AG04450 (cell line): ENCODE results near the gene CDC42EP1. TPM values are rescaled to one million over a fixed set of nuclear protein-coding genes. Genes with fewer than 3 reads are reported as not detected.

Experiments
- CTCF ChIA-PET: fragments of 300-600, 350-600 bp; formaldehyde crosslinking; extraction: SDS; loops from one replicate; lab custom pipeline; 2022; ENCODE audit warnings: antibody characterized with exemption, inconsistent platforms; lab: Charles Lee
- POLR2A ChIA-PET: fragments of 350-600 bp; formaldehyde crosslinking; extraction: SDS; loops from one replicate; lab custom pipeline; 2021; ENCODE audit warnings: antibody characterized with exemption, inconsistent platforms; lab: Yijun Ruan, JAX
- DNase-seq: peaks from one replicate; pipeline ENCODE4 v3.0.0-alpha.2; 2011; ENCODE audit warnings: low read depth, low spot score
- H3K27ac ChIP-seq: one replicate; pipeline ENCODE4 v1.5.1; 2012; ENCODE audit warnings: low read depth, low read length, control low read depth
- H3K27me3 ChIP-seq: one replicate; pipeline ENCODE4 v1.6.0; 2012; ENCODE audit warnings: low read length; ENCODE audit not compliant: control insufficient read depth, insufficient read depth
- H3K4me3 ChIP-seq: 2 replicates; pipeline ENCODE4 v1.5.1; 2011; ENCODE audit warnings: mild to moderate bottlenecking, low read depth, low read length, control low read depth
- H3K9me3 ChIP-seq: 2 replicates; pipeline ENCODE4 v1.5.1; 2012; ENCODE audit warnings: low read length; ENCODE audit not compliant: control insufficient read depth, insufficient read depth
- CTCF ChIP-seq: IDR thresholded peaks from 2 replicates; pipeline ENCODE4 v1.5.1; 2011; ENCODE audit warnings: low read depth, low read length, control low read depth, inconsistent platforms
- polyA plus RNA-seq: library from polyadenylated mRNA; depleted of rRNA; stranded (reverse); fragments of >200 nt; gene quantifications from 2 replicates; pipeline ENCODE4 v1.2.3, GENCODE V29; 2011

Gene CDC42EP1
- polyA plus RNA-seq, 1 experiment, result 13.0 TPM

GRCh38 chr22:37591823-37592404 lies 31.6 kb downstream of the CDC42EP1 start:
- no peaks in the 10 kb centered on the region for H3K9me3 ChIP-seq
- no peak for TF ChIP-seq CTCF
- CTCF ChIA-PET, result interaction anchor here (0.6 to 6.3 kb wide), 33 partner anchors 9 to 392 kb away, joined by 3 to 192 read pairs (median 5); partner anchors contain the start of gene GGA1
- POLR2A ChIA-PET, result interaction anchor here (0.6 to 3.2 kb wide), 6 partner anchors 13 to 50 kb away, joined by 3 to 29 read pairs (median 5); partner anchors contain the start of genes GGA1 and LGALS2
- DNase-seq, result no peak
- no peak overlapping the region for H3K4me3 ChIP-seq
- H3K27me3 ChIP-seq, result no peaks in the 10 kb centered on the region
- no peak overlapping the region for H3K27ac ChIP-seq

- no peak for TF ChIP-seq CTCF
- CTCF ChIA-PET, result interaction anchor here (1.0 to 1.3 kb wide), 2 partner anchors 32 to 50 kb away, joined by 3 to 4 read pairs; no protein-coding TSS in a partner anchor
- DNase-seq, result no peak
- no peak overlapping the region for H3K27ac ChIP-seq
- H3K9me3 ChIP-seq, result no peaks in the 10 kb centered on the region
- no peak overlapping the region for H3K4me3 ChIP-seq
- no peaks in the 10 kb centered on the region for H3K27me3 ChIP-seq
- POLR2A ChIA-PET, result no interaction called here
These were observed 34.0 kb downstream of the CDC42EP1 start for GRCh38 chr22:37594237-37594636.

GRCh38 chr22:37599153-37599552 lies 38.9 kb downstream of the CDC42EP1 start:
- CTCF ChIA-PET, result interaction anchor here (1.1 to 1.2 kb wide), 3 partner anchors 8 to 57 kb away, joined by 3 to 9 read pairs (median 7); no protein-coding TSS in a partner anchor
- DNase-seq, result no peak
- Histone ChIP-seq H3K27me3 (peaks cover 7% of the 10 kb centered on the region), H3K4me3 (no peak overlapping the region), H3K9me3 (no peaks in the 10 kb centered on the region), H3K27ac (no peak overlapping the region)
- TF ChIP-seq CTCF, result no peak
- POLR2A ChIA-PET, result interaction anchor here (0.6 kb wide), 1 partner anchor 124 kb away, joined by 6 read pairs; no protein-coding TSS in a partner anchor

GRCh38 chr22:37601203-37601539 lies 40.9 kb downstream of the CDC42EP1 start:
- no peak for TF ChIP-seq CTCF
- H3K9me3 ChIP-seq, result no peaks in the 10 kb centered on the region
- CTCF ChIA-PET, result interaction anchor here (1.2 to 1.4 kb wide), 2 partner anchors 9 kb away, joined by 3 to 11 read pairs; no protein-coding TSS in a partner anchor
- POLR2A ChIA-PET, result no interaction called here
- no peak overlapping the region for H3K27ac ChIP-seq
- H3K4me3 ChIP-seq, result no peak overlapping the region
- DNase-seq, result no peak
- H3K27me3 ChIP-seq, result peaks cover 15% of the 10 kb centered on the region
